Esophagus mucosa (tissue), 1 donor: ENCODE measurements around the gene PLXNA4. TPM values are rescaled to one million over a fixed set of nuclear protein-coding genes. Genes with fewer than 3 reads are reported as not detected.
"Not testable (repeated sequence)": the region's sequence is repeated elsewhere in the genome, so short reads cannot be mapped to it uniquely, and the experiment has no call there.

ENCODE experiments used
- ATAC-seq: fragments of 200-7000 bp; cut with Tn5 transposase; one replicate; pipeline ENCODE4 v1.9.1; 2020
- total RNA-seq: library from RNA; stranded (reverse); gene quantifications from one replicate; pipeline ENCODE4 v1.2.4, GENCODE V29; 2023
- donor health status: DM: yes; HTN: yes; CAD: no.

The PLXNA4 gene
- total RNA-seq, 1 donor from 2014 or later = 1.1 TPM

DNA sequence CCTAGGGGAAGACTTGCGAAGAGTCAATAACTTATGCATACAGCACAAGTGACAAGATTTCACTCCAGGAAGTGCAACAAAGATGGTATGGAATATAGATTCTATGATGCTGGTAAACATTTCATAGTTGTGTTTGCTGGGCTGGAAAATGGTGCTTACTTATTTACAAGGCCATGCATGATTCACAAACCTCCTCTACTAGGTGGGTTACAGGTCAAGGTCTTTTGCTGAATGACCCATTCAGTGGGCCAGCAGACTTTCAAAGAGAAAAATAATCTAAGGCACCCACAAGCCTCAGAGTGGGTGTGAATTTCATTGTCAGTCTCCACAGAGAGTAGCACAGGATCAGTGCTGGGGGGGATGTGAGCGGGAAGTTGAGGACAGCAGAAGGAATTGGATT is 378.5 kb downstream of the PLXNA4 start:
- no peak for ATAC-seq

- ATAC-seq = no peak
Observed at GRCh38 chr7:132193898-132194297, 382.4 kb downstream of the PLXNA4 start.

GRCh38 chr7:132192809-132193208 is 383.5 kb downstream of the PLXNA4 start:
- no peak for ATAC-seq

DNA sequence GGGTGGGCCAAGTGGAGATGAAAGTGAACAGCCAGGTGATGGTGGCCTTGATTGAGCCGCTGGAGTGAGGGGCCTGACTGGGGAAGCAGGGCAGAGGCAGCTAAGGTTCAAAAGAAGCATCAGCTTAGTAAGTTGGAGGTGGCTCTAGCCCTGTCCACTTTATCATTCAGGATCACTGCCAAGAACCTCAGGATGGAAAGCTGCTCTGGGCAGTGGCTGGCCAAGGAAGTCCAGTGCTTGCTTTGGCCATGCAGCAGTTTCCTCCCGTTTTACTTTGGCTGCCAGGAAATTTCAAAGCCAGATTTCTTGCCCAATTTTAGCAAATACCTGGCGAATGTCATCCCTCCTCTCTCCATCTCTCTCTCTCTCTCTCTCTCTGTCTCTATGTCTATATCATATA is 384.9 kb downstream of the PLXNA4 start:
- no peak for ATAC-seq

DNA sequence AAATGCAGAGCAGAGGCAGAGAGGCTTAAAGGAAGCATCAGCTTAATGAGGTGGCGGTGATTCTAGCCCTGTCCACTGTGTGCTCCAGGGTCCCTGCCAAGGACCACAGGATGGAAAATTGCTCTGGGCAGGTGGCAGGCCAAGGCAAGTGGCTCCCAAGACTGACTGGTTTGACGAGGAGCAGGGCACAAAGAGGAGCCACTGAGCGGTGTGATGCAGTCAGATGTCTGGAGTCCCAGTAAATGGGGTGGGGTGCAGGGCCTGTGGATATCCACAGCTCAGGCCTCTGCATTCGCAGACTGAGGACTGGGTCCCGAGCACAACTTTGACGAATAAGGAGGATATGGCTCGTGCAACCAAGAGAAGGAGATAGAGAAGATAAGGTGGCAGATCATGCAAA is 385.6 kb downstream of the PLXNA4 start:
- ATAC-seq = no peak

DNA sequence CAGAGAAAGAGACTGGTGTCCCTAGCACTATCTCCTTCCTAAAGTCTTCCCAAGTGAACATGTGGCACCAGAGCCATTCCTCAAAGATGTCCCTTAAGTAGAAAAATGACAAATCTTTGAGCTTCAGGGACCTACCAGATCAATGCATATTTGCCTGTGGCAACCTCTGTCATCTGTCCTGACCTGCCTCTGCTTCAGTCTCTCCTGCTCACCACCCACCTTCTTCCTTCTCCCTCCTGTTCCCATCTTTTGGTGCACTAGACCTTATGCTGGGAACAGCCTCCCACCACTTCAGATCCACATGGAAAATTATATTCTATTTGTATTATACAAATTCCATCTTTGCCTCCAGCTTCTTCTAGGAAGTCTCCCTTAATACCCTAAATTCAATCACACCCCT is 386.4 kb downstream of the PLXNA4 start:
- no peak for ATAC-seq

GRCh38 chr7:132187869-132188789 is 388.1 kb downstream of the PLXNA4 start:
- ATAC-seq = no peak

DNA sequence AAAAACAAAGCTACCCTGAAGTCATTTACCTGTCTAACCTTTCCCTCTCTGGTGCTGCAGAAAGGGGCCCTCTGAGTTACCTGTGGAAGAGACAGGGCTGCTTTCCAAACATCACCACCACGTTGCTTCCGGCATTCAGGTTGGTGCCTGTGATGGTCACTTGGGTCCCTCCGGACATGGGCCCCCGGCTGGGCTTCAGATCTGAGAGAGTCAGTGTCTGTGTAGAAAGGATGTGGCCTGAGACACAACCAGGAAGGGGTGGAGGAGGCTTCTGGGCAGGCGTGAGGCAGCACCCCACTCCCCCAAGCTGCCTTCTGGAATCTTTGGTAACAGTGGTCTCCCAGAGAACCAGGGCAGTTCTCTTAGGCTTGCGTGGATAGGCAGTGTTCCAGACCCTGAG is 388.9 kb downstream of the PLXNA4 start:
- ATAC-seq = no peak

- no peak for ATAC-seq
Observed at GRCh38 chr7:132185150-132185549, 391.1 kb downstream of the PLXNA4 start.

GRCh38 chr7:132183781-132184380 is 392.4 kb downstream of the PLXNA4 start:
- ATAC-seq = no peak

GRCh38 chr7:132182992-132183391 is 393.3 kb downstream of the PLXNA4 start:
- no peak for ATAC-seq

DNA sequence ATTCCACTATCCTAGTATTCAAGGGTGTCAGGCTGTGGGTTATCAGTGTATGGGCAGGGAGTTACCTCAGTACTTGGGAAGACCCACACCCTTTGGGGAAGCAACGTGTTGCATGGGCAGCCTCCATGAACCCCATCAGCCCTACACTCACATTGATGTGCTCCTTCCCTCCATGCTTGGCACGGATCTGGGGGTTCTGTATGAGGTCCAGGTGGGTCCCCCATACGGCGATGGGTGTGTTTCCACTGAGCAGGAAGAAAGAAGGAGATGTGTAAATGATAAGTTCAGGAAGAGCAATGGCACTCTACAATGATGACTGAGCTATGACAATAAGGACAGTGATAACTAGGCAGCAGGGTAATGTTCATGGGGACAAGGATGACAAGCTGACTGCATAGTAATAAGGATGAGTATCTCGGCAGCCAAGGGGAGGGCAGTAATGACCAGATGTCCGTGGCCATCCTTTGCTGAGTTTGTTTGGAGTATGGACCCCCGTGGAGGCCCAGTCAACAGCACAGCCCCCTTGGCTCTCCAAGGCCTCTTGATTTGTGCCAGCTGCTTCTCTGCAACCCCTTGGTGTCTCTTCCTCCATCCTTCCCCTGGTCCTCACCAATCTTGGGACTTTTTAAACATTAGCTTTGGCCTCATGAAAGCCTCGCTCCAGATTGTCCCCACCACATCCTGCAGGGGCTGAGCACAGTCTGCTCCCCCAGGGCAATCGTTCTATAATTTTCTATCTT is 394.2 kb downstream of the PLXNA4 start:
- ATAC-seq = no peak

- no peak for ATAC-seq
Observed at GRCh38 chr7:132181371-132181770, 394.9 kb downstream of the PLXNA4 start.

DNA sequence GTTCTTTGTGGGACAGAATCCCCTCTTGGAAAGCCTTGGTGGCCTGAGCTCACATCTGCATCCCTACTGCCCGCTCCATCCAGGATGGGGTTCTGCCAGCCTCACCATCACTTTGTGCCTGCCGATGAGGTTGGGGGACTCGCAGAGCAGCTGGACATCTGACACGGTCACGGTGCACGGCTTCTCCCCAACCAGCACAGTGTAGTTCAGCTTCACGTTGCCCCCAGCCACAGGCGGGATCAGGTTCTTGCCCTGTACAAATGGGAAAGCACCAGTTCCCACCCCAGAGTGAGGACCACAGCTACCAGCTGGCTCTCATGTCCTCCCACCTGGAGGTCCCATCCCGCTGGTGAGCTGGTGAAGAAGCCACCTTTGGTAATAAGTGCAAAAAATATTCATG is 395.8 kb downstream of the PLXNA4 start:
- no peak for ATAC-seq

GRCh38 chr7:132179681-132180080 is 396.6 kb downstream of the PLXNA4 start:
- ATAC-seq = no peak

- no peak for ATAC-seq
Observed at GRCh38 chr7:132179080-132179430, 397.2 kb downstream of the PLXNA4 start.

DNA sequence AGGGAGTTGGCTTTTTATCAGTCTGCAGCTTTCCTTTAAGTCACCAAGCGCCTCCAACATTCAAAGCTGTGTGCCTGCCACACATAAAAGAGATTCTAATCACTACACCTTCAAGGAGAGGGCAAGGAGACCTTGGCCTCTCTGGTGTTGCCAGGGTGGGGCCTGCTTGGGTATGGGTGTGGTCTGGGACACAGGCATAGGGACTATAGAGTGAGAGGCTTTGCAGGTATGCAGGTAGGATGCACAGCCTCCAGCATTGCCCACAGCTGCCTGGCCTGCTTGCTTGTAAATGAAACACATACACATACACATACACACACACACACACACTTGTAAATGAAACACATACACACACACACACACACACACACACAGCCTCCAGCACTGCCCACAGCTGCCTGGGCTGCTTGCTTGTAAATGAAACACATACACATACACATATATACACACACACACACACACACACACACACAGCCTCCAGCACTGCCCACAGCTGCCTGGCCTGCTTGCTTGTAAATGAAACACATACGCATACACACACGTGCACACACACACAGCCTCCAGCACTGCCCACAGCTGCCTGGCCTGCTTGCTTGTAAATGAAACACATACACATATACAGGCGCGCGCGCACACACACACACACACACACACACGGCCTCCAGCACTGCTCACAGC is 397.7 kb downstream of the PLXNA4 start:
- ATAC-seq = not testable (repeated sequence)

DNA sequence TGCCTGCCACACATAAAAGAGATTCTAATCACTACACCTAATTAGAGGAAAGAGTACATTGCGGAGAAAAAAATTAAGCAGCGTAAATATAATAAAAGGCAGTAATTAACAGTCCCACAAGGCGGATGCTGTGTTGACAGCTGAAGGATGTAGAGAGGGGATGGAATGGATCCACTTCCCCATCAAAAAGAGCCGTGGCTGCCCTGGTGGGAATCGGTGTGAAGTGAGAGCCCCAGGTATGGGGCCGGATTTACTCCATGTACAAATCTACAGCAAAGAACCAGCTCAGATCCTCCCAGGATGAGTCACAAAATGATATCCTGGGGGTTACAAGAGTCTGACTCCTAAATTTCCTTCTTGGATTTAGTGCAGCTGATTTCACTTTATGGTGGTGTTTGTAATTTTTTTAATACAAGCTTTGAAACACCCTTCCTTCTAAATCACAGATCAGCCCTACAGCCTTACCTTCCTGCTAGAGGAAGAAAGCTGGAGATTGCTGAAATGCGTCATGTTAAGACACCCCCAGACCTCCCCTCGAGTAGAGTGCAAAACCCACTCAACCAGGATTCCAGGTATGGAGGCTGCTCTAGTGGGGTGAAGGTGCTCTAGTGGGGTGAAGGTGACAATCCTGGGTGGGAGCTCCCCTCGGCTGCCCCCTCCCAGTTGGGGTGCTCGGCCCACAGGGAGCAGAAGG is 398.4 kb downstream of the PLXNA4 start:
- no peak for ATAC-seq

- ATAC-seq = no peak
Observed at GRCh38 chr7:132176719-132177118, 399.6 kb downstream of the PLXNA4 start.

- no peak for ATAC-seq
Observed at GRCh38 chr7:132171130-132171576, 405.1 kb downstream of the PLXNA4 start.

DNA sequence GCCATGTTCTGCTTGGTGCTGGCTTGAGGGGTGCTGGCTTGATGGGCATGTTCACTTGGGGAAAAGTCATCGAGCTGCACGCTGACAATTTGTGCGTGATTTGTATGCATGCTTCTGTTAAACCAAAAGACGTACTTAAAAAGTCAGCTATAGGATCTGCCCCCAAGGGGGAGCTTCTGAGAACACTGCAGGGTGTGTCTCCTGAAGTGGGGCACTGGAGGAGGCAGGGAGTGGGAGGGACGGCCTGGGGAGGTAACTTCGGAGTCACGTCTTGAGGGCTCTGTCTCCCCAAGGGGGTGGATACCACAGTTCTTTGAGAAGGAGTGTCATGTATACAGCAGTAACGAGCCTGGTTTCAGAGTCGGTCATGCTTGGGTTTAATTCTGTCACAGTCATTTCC is 406.5 kb downstream of the PLXNA4 start:
- no peak for ATAC-seq

GRCh38 chr7:132168239-132168638 is 408.0 kb downstream of the PLXNA4 start:
- ATAC-seq = no peak
